Measurements from ENCODE around the gene PEAR1. TPM values are rescaled to one million over a fixed set of nuclear protein-coding genes. Genes with fewer than 3 reads are reported as not detected.

Gene PEAR1
- total RNA-seq (2022; extraction: Qiagen RNA extraction; ENCODE audit: low read depth) = 7.5 to 10.1 TPM (median 8.6 TPM) in 5 replicates

DNA sequence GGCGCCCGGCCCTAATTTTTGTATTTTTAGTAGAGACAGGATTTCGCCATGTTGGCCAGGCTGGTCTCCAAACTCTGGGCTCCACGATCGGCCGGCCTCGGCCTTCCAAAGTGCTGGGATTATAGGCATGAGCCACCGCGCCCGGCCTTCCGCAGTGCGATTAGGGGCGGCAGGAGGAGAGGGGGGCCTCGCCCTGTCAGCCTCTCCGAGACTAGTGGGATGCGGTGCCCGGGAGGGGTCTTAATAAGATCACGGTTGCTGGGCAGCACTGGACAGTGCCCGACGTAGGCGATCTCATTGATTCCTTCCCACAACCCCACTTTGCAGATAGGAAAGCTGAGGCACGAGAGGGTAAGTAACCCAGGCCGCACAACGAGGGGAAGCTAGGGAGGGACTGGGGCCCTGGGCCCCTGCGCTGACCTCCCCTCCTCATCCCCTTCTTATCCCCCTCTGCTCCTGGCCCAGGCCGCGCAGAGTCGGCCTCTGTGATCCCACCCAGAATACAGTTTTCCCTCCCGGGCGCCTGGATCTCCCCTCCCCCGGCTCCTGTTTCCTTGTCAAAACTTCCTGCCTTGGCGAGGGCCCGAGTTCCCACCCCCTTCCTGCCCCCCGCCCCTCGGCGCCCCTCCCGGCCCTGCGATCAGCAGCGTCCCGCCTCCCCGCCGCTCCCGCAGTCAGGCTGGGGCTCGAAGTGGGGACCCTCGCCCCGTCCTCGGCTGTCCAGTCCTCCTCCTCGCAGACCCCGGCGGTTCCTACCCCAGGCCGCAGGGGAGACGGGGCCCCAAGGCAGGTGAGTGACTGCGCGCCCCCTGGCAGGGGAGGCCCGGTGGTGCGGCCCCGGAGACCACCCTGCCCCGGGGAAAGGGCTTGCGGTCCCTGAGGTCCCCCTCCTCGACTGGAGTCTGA, at the start of gene PEAR1:
Gene PEAR1 (plus strand): TSS at position 671 of the 906 bp plus-strand sequence. CDS start 10,209 bp downstream, outside the sequence.

DNA sequence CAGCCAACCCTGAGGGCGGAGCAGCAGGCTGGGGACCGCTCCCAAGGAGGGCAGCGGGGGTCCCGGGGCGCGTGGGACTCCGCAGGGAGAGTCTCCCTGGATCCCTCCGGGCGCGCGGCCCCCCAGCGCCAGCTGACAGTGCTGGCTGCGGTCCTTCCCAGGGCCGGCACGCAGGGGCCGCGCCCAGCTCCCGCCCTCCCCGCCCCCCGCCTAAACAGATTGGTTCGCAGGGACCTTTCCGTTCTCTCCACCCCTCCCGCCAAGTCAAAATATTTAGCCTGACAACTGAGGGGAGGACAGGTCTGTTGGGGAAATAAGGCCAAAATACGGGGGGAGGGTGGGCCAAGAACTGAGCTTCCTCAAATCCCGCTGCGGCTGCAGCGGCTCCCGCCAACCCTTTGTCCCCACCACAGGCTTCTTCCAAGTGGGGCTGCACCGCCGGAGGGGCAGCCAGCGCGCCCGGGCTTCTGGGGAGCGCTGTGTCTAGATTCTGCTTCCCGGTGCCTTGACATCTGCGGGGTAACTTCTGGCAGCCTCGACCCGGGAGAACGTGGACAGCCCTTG, 34.5 kb upstream of the PEAR1 start, which contains the start of gene INSRR:
Gene INSRR (minus strand): TSS at position 159 of the 564 bp plus-strand sequence. CDS start 496 bp downstream, outside the sequence.

GRCh38 chr1:156860628-156861423, 32.7 kb upstream of the PEAR1 start, which contains the start of gene NTRK1:
Gene NTRK1 (plus strand): TSS chr1:156860865. CDS start chr1:156860935, 70 bp downstream.

GRCh38 chr1:156920233-156921052, 26.9 kb downstream of the PEAR1 start, which contains the start of gene LRRC71:
Gene LRRC71 (plus strand): TSS chr1:156920632. CDS start chr1:156920804, 172 bp downstream.

Other genes starting within 250 kb of the PEAR1 start
- gene NES, start 216.3 kb upstream of the PEAR1 start, total RNA-seq (2022; extraction: Qiagen RNA extraction; ENCODE audit: low read depth) = 1.2 to 1.7 TPM (median 1.3 TPM) in 5 replicates
- 11.5 to 19.1 TPM (median 11.6 TPM) in 5 replicates for gene CRABP2, start 188.1 kb upstream of the PEAR1 start, total RNA-seq (2022; extraction: Qiagen RNA extraction; ENCODE audit: low read depth)
- 19.5 to 25.1 TPM (median 23.8 TPM) in 5 replicates for gene METTL25B, start 165.2 kb upstream of the PEAR1 start, total RNA-seq (2022; extraction: Qiagen RNA extraction; ENCODE audit: low read depth)
- 46.4 to 55.1 TPM (median 48.6 TPM) in 5 replicates for gene ISG20L2, start 165.0 kb upstream of the PEAR1 start, total RNA-seq (2022; extraction: Qiagen RNA extraction; ENCODE audit: low read depth)
- 175 to 219 TPM (median 189 TPM) in 5 replicates for gene MRPL24, start 152.6 kb upstream of the PEAR1 start, total RNA-seq (2022; extraction: Qiagen RNA extraction; ENCODE audit: low read depth)
- gene HDGF, start 142.0 kb upstream of the PEAR1 start, total RNA-seq (2022; extraction: Qiagen RNA extraction; ENCODE audit: low read depth) = 455 to 489 TPM (median 463 TPM) in 5 replicates
- gene PRCC, start 126.2 kb upstream of the PEAR1 start, total RNA-seq (2022; extraction: Qiagen RNA extraction; ENCODE audit: low read depth) = 67.6 to 90.1 TPM (median 73.5 TPM) in 5 replicates
- gene SH2D2A, start 76.9 kb upstream of the PEAR1 start, total RNA-seq (2022; extraction: Qiagen RNA extraction; ENCODE audit: low read depth) = 2.1 to 5.6 TPM (median 3.6 TPM) in 5 replicates
- not detected in 5 replicates for gene INSRR, start 34.6 kb upstream of the PEAR1 start, total RNA-seq (2022; extraction: Qiagen RNA extraction; ENCODE audit: low read depth)
- 0.06 to 0.24 TPM (median 0.16 TPM) in 4 of 5 replicates, not detected in the other for gene NTRK1, start 32.9 kb upstream of the PEAR1 start, total RNA-seq (2022; extraction: Qiagen RNA extraction; ENCODE audit: low read depth)
- 0.13 to 0.48 TPM (median 0.22 TPM) in 5 replicates for gene LRRC71, start 26.9 kb downstream of the PEAR1 start, total RNA-seq (2022; extraction: Qiagen RNA extraction; ENCODE audit: low read depth)
- gene ARHGEF11, start 152.0 kb downstream of the PEAR1 start, total RNA-seq (2022; extraction: Qiagen RNA extraction; ENCODE audit: low read depth) = 17.1 to 19.2 TPM (median 19.0 TPM) in 5 replicates
- gene ETV3L, start 206.1 kb downstream of the PEAR1 start, total RNA-seq (2022; extraction: Qiagen RNA extraction; ENCODE audit: low read depth) = not detected in 5 replicates
- 8.5 to 14.1 TPM (median 10.8 TPM) in 5 replicates for gene ETV3, start 244.7 kb downstream of the PEAR1 start, total RNA-seq (2022; extraction: Qiagen RNA extraction; ENCODE audit: low read depth)